ENCODE results near the gene NR3C1. TPM values are rescaled to one million over a fixed set of nuclear protein-coding genes. Genes with fewer than 3 reads are reported as not detected.
A peak's percentile ranks its signal among the peaks of the same experiment; 100 is the strongest.

The NR3C1 gene
- total RNA-seq, 1 donor from 2014 or later: 47.8 TPM

DNA sequence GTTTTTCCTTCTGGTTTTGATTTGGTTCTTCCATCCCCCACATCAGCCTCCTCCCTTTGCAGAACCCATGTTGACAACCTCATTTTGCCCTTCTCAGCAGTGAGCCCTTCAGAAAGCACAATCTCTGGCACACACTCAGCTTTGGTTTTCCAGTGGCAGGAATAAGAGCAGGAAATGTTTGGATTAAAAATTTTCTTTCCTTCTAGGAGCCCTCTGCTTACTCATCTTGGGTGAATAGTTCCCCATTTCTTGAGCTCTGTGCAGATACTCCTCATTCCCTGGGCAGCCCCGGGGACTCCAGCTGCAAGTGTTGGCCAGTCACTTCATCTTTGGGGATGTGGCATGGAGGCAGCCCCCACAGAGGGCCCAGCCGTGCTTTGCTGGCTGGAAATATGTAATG, 170.5 kb downstream of the NR3C1 start:
- TF ChIP-seq CTCF (IDR thresholded peaks at IDR 0.05): no peak
- DNase-seq (ENCODE audit: extremely low spot score, unreplicated experiment): no peak
- Mint-ChIP-seq H3K36me3 (ENCODE audit: unreplicated experiment) (no peaks in the 10 kb centered on the region), H3K27ac (ENCODE audit: unreplicated experiment) (peak overlapping the region; percentile 69), H3K4me1 (ENCODE audit: unreplicated experiment) (peaks cover 25% of the 10 kb centered on the region), H3K9me3 (ENCODE audit: unreplicated experiment) (no peaks in the 10 kb centered on the region), H3K4me3 (ENCODE audit: unreplicated experiment) (no peak overlapping the region), H3K27me3 (ENCODE audit: unreplicated experiment) (no peaks in the 10 kb centered on the region)

- no peak overlapping the region for H3K27ac Mint-ChIP-seq (ENCODE audit: unreplicated experiment)
- no peak for DNase-seq (ENCODE audit: extremely low spot score, unreplicated experiment)
- H3K36me3 Mint-ChIP-seq (ENCODE audit: unreplicated experiment): no peaks in the 10 kb centered on the region
- TF ChIP-seq CTCF (IDR thresholded peaks at IDR 0.05): no peak
- no peaks in the 10 kb centered on the region for H3K9me3 Mint-ChIP-seq (ENCODE audit: unreplicated experiment)
- H3K4me3 Mint-ChIP-seq (ENCODE audit: unreplicated experiment): no peak overlapping the region
- H3K4me1 Mint-ChIP-seq (ENCODE audit: unreplicated experiment): peaks cover 25% of the 10 kb centered on the region
- no peaks in the 10 kb centered on the region for H3K27me3 Mint-ChIP-seq (ENCODE audit: unreplicated experiment)
Observed at GRCh38 chr5:143231973-143232812, 171.3 kb downstream of the NR3C1 start.

DNA sequence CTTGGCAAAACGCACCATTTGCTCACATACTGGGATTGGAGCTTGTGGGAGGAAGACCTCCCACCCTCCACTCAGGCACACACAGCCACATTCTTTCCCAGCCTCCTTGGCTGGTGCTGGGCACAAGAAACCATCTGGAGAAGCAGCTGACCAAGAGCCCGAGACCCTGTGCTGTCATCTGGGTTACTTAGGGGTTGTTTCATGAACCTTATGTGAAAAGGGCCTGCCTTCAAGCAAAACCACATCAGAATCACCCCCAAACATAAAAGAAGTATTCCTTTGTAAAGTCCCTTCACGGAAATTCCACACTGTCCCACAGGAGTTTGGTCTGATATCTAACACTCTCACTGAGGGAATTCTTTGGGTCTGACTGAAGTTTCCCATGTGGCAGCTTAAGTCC, 172.1 kb downstream of the NR3C1 start:
- no peaks in the 10 kb centered on the region for H3K36me3 Mint-ChIP-seq (ENCODE audit: unreplicated experiment)
- no peak for TF ChIP-seq CTCF (IDR thresholded peaks at IDR 0.05)
- H3K27me3 Mint-ChIP-seq (ENCODE audit: unreplicated experiment): no peaks in the 10 kb centered on the region
- H3K9me3 Mint-ChIP-seq (ENCODE audit: unreplicated experiment): no peaks in the 10 kb centered on the region
- no peak overlapping the region for H3K4me3 Mint-ChIP-seq (ENCODE audit: unreplicated experiment)
- no peak overlapping the region for H3K27ac Mint-ChIP-seq (ENCODE audit: unreplicated experiment)
- no peak for DNase-seq (ENCODE audit: extremely low spot score, unreplicated experiment)
- peaks cover 28% of the 10 kb centered on the region for H3K4me1 Mint-ChIP-seq (ENCODE audit: unreplicated experiment)

GRCh38 chr5:143230676-143230996, 172.8 kb downstream of the NR3C1 start:
- DNase-seq (ENCODE audit: extremely low spot score, unreplicated experiment): no peak
- Mint-ChIP-seq H3K4me3 (ENCODE audit: unreplicated experiment) (no peak overlapping the region), H3K36me3 (ENCODE audit: unreplicated experiment) (no peaks in the 10 kb centered on the region), H3K27me3 (ENCODE audit: unreplicated experiment) (no peaks in the 10 kb centered on the region), H3K27ac (ENCODE audit: unreplicated experiment) (no peak overlapping the region), H3K9me3 (ENCODE audit: unreplicated experiment) (no peaks in the 10 kb centered on the region), H3K4me1 (ENCODE audit: unreplicated experiment) (peaks cover 30% of the 10 kb centered on the region)
- TF ChIP-seq CTCF (IDR thresholded peaks at IDR 0.05): no peak

GRCh38 chr5:143229896-143230675, 173.4 kb downstream of the NR3C1 start:
- Mint-ChIP-seq H3K4me3 (ENCODE audit: unreplicated experiment) (no peak overlapping the region), H3K27me3 (ENCODE audit: unreplicated experiment) (no peaks in the 10 kb centered on the region), H3K36me3 (ENCODE audit: unreplicated experiment) (no peaks in the 10 kb centered on the region), H3K4me1 (ENCODE audit: unreplicated experiment) (peaks cover 30% of the 10 kb centered on the region), H3K27ac (ENCODE audit: unreplicated experiment) (no peak overlapping the region), H3K9me3 (ENCODE audit: unreplicated experiment) (no peaks in the 10 kb centered on the region)
- DNase-seq (ENCODE audit: extremely low spot score, unreplicated experiment): no peak
- TF ChIP-seq CTCF (IDR thresholded peaks at IDR 0.05): no peak

All from osteocyte (in vitro differentiated cells).